ENCODE measurements around the gene ALAS2. TPM values are rescaled to one million over a fixed set of nuclear protein-coding genes. Genes with fewer than 3 reads are reported as not detected.

The ALAS2 gene
- total RNA-seq, 1 experiment from 2014 or later: not detected

- Mint-ChIP-seq H3K4me1 (peaks cover 0 to 4% of the 10 kb centered on the region in 2 experiments; a peak in 2 of 4 replicates), H3K27ac (0 out of 7 replicates have a peak overlapping the region, but pooled peaks of 1 of the 3 experiments have one; percentile 6)
- H2AFZ ChIP-seq (ENCODE audit: low read length): no peak overlapping the region
Observed at GRCh38 chrX:55008571-55009358, 22.0 kb downstream of the ALAS2 start.

More at GRCh38 chrX:55008571-55009358, 22.0 kb downstream of the ALAS2 start:
- Histone ChIP-seq H3K56ac (ENCODE audit: insufficient read length, low read depth, low read length) (no peak overlapping the region), H3K14ac (ENCODE audit: insufficient read depth, low read length) (no peak overlapping the region), H3K27me3 (ENCODE audit: insufficient read depth, low read length) (no peaks in the 10 kb centered on the region), H2BK120ac (ENCODE audit: low read depth, low read length, poor library complexity, severe bottlenecking) (no peak overlapping the region), H3K4me1 (ENCODE audit: insufficient read depth, low read length) (no peaks in the 10 kb centered on the region), H2BK20ac (ENCODE audit: low read depth, low read length, poor library complexity, severe bottlenecking) (no peak overlapping the region), H2AK5ac (ENCODE audit: insufficient read length, low read length) (no peak overlapping the region), H3K27ac (ENCODE audit: insufficient read length, low read depth, low read length) (no peak overlapping the region), H4K5ac (ENCODE audit: insufficient read length, low read depth, low read length) (no peak overlapping the region), H3K9ac (ENCODE audit: extremely low read depth, insufficient read length, low read length) (no peak overlapping the region), H2BK15ac (ENCODE audit: low read depth, low read length) (no peak overlapping the region), H4K8ac (replicated peaks; ENCODE audit: insufficient read length, low read depth, low read length) (no peak overlapping the region), H2BK12ac (ENCODE audit: insufficient read length, low read depth, low read length) (no peak overlapping the region), H3K23ac (ENCODE audit: insufficient read length, low read depth, low read length) (no peak overlapping the region), H3T11ph (ENCODE audit: low read length) (no peak overlapping the region), H3K18ac (ENCODE audit: insufficient read length, low read depth, low read length) (no peak overlapping the region), H3K4me2 (ENCODE audit: insufficient read depth, insufficient read length, low read length) (no peak overlapping the region), H3K23me2 (ENCODE audit: insufficient read length, low read depth, low read length, poor library complexity, severe bottlenecking) (no peaks in the 10 kb centered on the region), H4K91ac (ENCODE audit: insufficient read length, low read depth, low read length) (no peak overlapping the region), H3K79me2 (ENCODE audit: insufficient read depth, low read length) (no peaks in the 10 kb centered on the region), H3K79me1 (ENCODE audit: insufficient read depth, low read depth, low read length, poor library complexity, severe bottlenecking) (no peaks in the 10 kb centered on the region), H4K20me1 (ENCODE audit: control insufficient read depth, insufficient read depth, insufficient read length) (no peaks in the 10 kb centered on the region), H3K4ac (ENCODE audit: low read depth, low read length) (no peak overlapping the region), H2BK5ac (ENCODE audit: insufficient read length, low read length) (no peak overlapping the region), H3K9me3 (ENCODE audit: control insufficient read depth, low read depth, low read length) (peaks cover 54% of the 10 kb centered on the region)
- TF ChIP-seq CTCF (conservative IDR thresholded peaks at IDR 0.05): no peak
- Mint-ChIP-seq H3K27me3 (ENCODE audit: low read depth) (no peaks in the 10 kb centered on the region), H3K36me3 (ENCODE audit: insufficient read depth in 1 of 3, low read depth in 3 of 3) (peaks cover 26 to 37% (median 30%) of the 10 kb centered on the region in 3 experiments), H3K4me3 (no peak overlapping the region; a peak in 1 of 5 replicates), H3K9me3 (peaks cover 32 to 33% of the 10 kb centered on the region in 2 experiments)
- WGBS (ENCODE audit: extremely low coverage, insufficient read length, low lambda C conversion rate): no CpG with 5 or more reads among the region's 9 CpGs
- DNase-seq: no peak
